H1 (cell line): ENCODE measurements around the gene MED17. TPM values are rescaled to one million over a fixed set of nuclear protein-coding genes. Genes with fewer than 3 reads are reported as not detected.

Experiments
- polyA plus RNA-seq, 7 experiments: library from polyadenylated mRNA; depleted of rRNA in 3 of 7; stranded (reverse) in 5 of 7; unstranded in 2 of 7; fragments of >200 nt in 5 of 7; fragments of 200-250 nt in 2 of 7; gene quantifications; 1 replicate in 5 of 7; 2 replicates in 1 of 7; 4 replicates in 1 of 7; pipeline versions ENCODE4 v1.2.1 to v1.2.3, GENCODE V29; 2011 to 2013; ENCODE audit warnings: missing spikeins in 2 of 7, mixed read lengths in 2 of 7
- total RNA-seq: library from RNA; stranded (reverse); fragmentation: NEBNext Ultra II Directional; extraction: Animal tissue kit (Norgen Biotek cat#: 25700); gene quantifications from 2 replicates; pipeline ENCODE4 v1.2.1, GENCODE V29; 2021
- TF ChIP-seq, protein P1 (sequence below): IDR thresholded peaks from 2 replicates; pipeline ENCODE4 v1.6.1; 2012; ENCODE audit warnings: inconsistent platforms

Gene MED17
- total and polyA plus RNA-seq, 2 of the 8 experiments (the other 6 are each of a cell fraction or from before 2014, with no cell fraction given) = 8.8 to 33.7 TPM

GRCh38 chr11:93849751-93850593 lies 65.9 kb downstream of the MED17 start (continued):
- TF ChIP-seq, protein P1, sequence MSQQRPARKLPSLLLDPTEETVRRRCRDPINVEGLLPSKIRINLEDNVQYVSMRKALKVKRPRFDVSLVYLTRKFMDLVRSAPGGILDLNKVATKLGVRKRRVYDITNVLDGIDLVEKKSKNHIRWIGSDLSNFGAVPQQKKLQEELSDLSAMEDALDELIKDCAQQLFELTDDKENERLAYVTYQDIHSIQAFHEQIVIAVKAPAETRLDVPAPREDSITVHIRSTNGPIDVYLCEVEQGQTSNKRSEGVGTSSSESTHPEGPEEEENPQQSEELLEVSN = peak; percentile 60
